Chondrocyte (in vitro differentiated cells): ENCODE results near the gene ZBTB46. TPM values are rescaled to one million over a fixed set of nuclear protein-coding genes. Genes with fewer than 3 reads are reported as not detected.
A peak's percentile ranks its signal among the peaks of the same experiment; 100 is the strongest.

ENCODE experiments used
- DNase-seq: peaks from one replicate; pipeline ENCODE4 v3.0.0; 2021; ENCODE audit warnings: mixed read lengths, low spot score
- H3K27ac Mint-ChIP-seq: one replicate; pipeline ENCODE4 v1.8.0; 2021; ENCODE audit warnings: mild to moderate bottlenecking, moderate library complexity, mixed read lengths; ENCODE audit not compliant: unreplicated experiment
- H3K27me3 Mint-ChIP-seq: 2 replicates; pipeline ENCODE4 v1.8.0; 2021; ENCODE audit warnings: low read depth, mixed read lengths
- H3K36me3 Mint-ChIP-seq: 2 replicates; pipeline ENCODE4 v1.8.0; 2021; ENCODE audit warnings: low read depth, mixed read lengths
- H3K4me1 Mint-ChIP-seq: 2 replicates; pipeline ENCODE4 v1.8.0; 2021; ENCODE audit warnings: low read depth, mild to moderate bottlenecking, mixed read lengths
- H3K4me3 Mint-ChIP-seq: one replicate; pipeline ENCODE4 v1.8.0; 2021; ENCODE audit warnings: mild to moderate bottlenecking, moderate library complexity, mixed read lengths; ENCODE audit not compliant: unreplicated experiment
- H3K9me3 Mint-ChIP-seq: 2 replicates; pipeline ENCODE4 v1.8.0; 2021; ENCODE audit warnings: low read depth, mixed read lengths
- total RNA-seq: library from RNA; stranded (reverse); gene quantifications from 3 replicates; pipeline ENCODE4 v1.2.1, GENCODE V29; 2021
- TF ChIP-seq, protein P1 (sequence below): fragments of 200-600 bp; sonication (generic); IDR thresholded peaks from 2 replicates; pipeline ENCODE4 v1.5.0; 2021; ENCODE audit warnings: antibody characterized with exemption, mild to moderate bottlenecking, moderate library complexity

ZBTB46 gene
- total RNA-seq, 1 donor from 2014 or later = 6.0 TPM

DNA sequence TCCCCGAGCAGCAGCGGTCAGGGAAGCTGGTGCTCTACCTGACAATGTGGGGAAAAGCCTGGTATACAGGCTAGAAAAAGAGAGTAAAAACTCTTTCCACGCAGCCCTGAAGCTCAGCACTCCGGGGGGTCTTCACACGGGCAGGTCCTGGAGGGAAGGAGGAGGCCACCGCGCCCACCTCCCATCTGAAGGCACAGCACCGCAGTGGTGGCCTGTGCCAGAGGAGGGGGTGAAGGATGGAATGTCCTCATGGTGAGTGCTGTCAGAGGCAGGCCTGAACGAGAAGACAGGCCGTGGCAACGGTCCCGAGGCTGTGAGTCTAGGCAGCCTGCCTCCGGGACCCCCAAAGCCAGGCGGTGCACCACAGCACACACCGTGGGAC, 85.6 kb downstream of the ZBTB46 start:
- no peaks in the 10 kb centered on the region for H3K4me1 Mint-ChIP-seq
- no peaks in the 10 kb centered on the region for H3K9me3 Mint-ChIP-seq
- peaks cover 3% of the 10 kb centered on the region for H3K36me3 Mint-ChIP-seq
- H3K27me3 Mint-ChIP-seq = no peaks in the 10 kb centered on the region
- no peak for DNase-seq
- no peak overlapping the region for H3K27ac Mint-ChIP-seq
- TF ChIP-seq, protein P1, sequence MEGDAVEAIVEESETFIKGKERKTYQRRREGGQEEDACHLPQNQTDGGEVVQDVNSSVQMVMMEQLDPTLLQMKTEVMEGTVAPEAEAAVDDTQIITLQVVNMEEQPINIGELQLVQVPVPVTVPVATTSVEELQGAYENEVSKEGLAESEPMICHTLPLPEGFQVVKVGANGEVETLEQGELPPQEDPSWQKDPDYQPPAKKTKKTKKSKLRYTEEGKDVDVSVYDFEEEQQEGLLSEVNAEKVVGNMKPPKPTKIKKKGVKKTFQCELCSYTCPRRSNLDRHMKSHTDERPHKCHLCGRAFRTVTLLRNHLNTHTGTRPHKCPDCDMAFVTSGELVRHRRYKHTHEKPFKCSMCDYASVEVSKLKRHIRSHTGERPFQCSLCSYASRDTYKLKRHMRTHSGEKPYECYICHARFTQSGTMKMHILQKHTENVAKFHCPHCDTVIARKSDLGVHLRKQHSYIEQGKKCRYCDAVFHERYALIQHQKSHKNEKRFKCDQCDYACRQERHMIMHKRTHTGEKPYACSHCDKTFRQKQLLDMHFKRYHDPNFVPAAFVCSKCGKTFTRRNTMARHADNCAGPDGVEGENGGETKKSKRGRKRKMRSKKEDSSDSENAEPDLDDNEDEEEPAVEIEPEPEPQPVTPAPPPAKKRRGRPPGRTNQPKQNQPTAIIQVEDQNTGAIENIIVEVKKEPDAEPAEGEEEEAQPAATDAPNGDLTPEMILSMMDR = no peak
- no peak overlapping the region for H3K4me3 Mint-ChIP-seq

DNA sequence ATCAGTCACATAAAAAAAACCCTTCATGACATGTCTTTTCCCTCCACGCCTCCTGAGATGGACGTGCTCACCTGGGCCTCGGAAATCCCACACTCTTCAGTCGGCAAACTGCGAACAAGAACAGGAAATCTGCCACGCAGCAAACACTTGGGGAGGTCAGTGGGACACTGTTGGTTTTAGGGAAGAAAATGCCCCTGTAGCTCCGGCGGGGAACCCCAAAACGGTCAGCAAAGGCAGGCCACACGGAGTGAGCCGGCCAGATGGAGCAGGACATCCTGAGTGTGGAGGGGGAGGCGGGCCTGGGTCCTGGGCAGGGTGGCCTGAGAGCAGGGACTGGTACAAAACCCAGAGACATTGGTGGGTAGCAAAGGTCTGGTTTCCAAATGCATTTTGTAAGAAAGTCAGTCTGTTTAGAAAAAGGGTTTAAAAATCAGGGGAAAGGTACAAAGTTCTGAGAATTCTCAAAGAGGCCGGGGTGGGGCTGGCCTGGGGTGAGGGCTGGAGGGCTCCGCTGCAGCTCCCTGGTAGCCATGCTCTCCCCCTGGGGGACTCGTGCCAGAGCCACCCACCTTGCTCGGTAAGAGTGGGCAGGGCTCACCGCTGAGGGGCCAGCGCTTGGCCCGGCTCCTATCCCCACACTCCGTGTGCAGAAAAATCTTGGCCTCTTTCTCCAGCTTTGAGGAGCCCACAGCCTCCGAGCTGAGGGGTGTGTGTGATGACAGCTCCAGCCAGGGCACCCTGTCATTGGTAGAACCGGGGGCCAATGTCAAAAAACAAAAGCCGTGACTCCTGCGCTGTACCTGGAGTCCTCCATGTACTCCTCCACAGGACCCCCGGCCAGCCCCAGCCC, 86.3 kb downstream of the ZBTB46 start:
- Mint-ChIP-seq H3K4me1 (no peaks in the 10 kb centered on the region), H3K27ac (no peak overlapping the region), H3K4me3 (no peak overlapping the region), H3K36me3 (peaks cover 3% of the 10 kb centered on the region), H3K27me3 (no peaks in the 10 kb centered on the region), H3K9me3 (no peaks in the 10 kb centered on the region)
- DNase-seq = peak; percentile 88
- TF ChIP-seq, protein P1 = no peak

- peaks cover 3% of the 10 kb centered on the region for H3K36me3 Mint-ChIP-seq
- no peaks in the 10 kb centered on the region for H3K9me3 Mint-ChIP-seq
- no peak overlapping the region for H3K27ac Mint-ChIP-seq
- H3K4me1 Mint-ChIP-seq = no peaks in the 10 kb centered on the region
- no peak for DNase-seq
- H3K27me3 Mint-ChIP-seq = no peaks in the 10 kb centered on the region
- TF ChIP-seq, protein P1 = no peak
- no peak overlapping the region for H3K4me3 Mint-ChIP-seq
These were observed 86.9 kb downstream of the ZBTB46 start for GRCh38 chr20:63744158-63744557.

GRCh38 chr20:63743210-63743970, 87.7 kb downstream of the ZBTB46 start:
- H3K4me3 Mint-ChIP-seq = no peak overlapping the region
- peaks cover 3% of the 10 kb centered on the region for H3K36me3 Mint-ChIP-seq
- H3K27ac Mint-ChIP-seq = no peak overlapping the region
- H3K4me1 Mint-ChIP-seq = no peaks in the 10 kb centered on the region
- TF ChIP-seq, protein P1 = no peak
- H3K9me3 Mint-ChIP-seq = no peaks in the 10 kb centered on the region
- no peaks in the 10 kb centered on the region for H3K27me3 Mint-ChIP-seq
- peak; percentile 72 for DNase-seq

DNA sequence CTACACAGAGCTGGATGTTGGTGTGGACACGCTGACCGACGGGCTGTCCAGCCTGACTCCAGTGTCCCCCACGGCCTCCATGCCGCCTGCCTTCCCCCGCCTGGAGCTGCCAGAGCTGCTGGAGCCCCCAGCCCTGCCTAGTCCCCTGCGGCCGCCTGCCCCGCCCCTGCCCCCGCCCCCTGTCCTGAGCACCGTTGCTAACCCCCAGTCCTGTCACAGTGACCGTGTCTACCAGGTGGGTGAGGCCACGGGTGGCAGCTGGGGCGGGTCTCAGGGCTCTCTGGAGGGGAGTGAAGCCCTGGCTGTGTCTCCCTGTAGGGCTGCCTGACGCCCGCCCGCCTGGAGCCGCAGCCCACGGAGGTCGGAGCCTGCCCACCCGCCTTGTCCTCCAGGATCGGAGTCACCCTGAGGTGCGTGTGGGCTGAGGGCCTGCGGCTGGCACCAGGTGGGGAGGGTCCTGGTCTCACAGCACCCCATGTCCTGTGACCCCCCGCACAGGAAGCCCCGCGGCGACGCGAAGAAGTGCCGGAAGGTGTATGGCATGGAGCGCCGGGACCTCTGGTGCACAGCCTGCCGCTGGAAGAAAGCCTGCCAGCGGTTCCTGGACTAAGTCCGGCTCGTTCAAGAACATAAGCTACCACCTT, 88.6 kb downstream of the ZBTB46 start:
- DNase-seq = peak; percentile 90
- TF ChIP-seq, protein P1 = no peak
- Mint-ChIP-seq H3K9me3 (no peaks in the 10 kb centered on the region), H3K36me3 (peaks cover 3% of the 10 kb centered on the region), H3K27ac (no peak overlapping the region), H3K4me3 (no peak overlapping the region), H3K4me1 (no peaks in the 10 kb centered on the region), H3K27me3 (no peaks in the 10 kb centered on the region)
